AG09319 (cell line): ENCODE results near the gene WBP1.

ENCODE experiments used
- DNase-seq: peaks from one replicate; pipeline ENCODE4 v3.0.0-alpha.2; 2010; ENCODE audit warnings: low read depth; ENCODE audit errors: extremely low read depth
- CTCF ChIP-seq: IDR thresholded peaks from 2 replicates; pipeline ENCODE4 v1.5.1; 2011; ENCODE audit warnings: low read depth, mild to moderate bottlenecking, inconsistent platforms, low read length, moderate library complexity

The WBP1 gene

GRCh38 chr2:74471332-74472065 is 13.3 kb downstream of the WBP1 start:
- TF ChIP-seq CTCF: no peak
- DNase-seq: no peak

DNA sequence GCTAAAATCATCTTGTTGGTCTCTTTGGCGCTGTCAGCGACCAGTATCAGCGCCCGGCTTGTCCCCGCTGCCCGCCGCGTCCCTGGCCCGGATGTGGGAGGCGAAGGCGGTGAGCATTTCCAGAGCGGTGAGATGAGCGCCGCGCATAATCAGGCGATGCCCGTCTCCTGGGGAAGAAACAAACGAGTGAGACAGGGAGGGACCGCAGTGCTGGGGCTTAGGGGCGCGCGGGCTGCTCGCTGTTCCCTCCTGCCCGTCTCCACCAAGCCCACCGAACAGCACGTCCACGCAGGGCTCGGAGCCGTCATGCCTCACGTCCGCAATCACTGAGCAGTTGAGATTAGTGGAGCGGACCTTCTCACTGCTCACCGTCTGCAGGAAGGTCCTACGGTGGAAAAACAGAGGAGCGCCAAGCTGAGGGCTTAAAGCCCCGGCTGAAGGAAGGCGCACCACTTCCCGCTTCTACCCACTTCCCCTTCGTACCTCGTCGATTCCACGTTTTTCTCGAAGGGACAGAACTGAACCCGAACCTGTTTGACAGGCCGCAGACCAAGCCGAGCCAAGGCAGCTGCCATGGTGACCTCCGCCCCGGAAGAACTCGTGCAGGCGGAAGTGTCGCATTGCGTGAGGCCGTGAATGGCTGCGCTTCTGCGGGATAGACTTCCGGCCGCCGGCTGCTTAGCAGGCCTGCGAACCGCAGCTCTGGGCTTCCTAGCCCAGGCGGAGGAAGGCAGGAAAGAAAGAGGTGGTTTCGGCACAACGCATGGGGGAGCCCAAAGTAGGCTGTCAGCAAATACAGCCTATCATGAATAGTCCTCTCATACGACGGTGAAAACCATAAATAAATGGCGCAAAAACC is 14.1 kb downstream of the WBP1 start, which contains the start of gene MRPL53:
TSS of gene MRPL53 (minus strand) at position 595 of the 859 bp plus-strand sequence. CDS start at position 575, 20 bp downstream.
- TF ChIP-seq CTCF: no peak
- DNase-seq: peak; percentile 75

GRCh38 chr2:74472945-74473258 is 14.7 kb downstream of the WBP1 start:
- no peak for TF ChIP-seq CTCF
- no peak for DNase-seq

- no peak for DNase-seq
- TF ChIP-seq CTCF: no peak
Observed at GRCh38 chr2:74474481-74474880, 16.2 kb downstream of the WBP1 start.

- no peak for DNase-seq
Observed at GRCh38 chr2:74474899-74475298, 16.7 kb downstream of the WBP1 start.

GRCh38 chr2:74481431-74481830 is 23.2 kb downstream of the WBP1 start:
- no peak for DNase-seq
- TF ChIP-seq CTCF: no peak

More at GRCh38 chr2:74474899-74475298, 16.7 kb downstream of the WBP1 start:
- TF ChIP-seq CTCF: no peak; the same call in 1 of the 2 replicates
